GM21529 (cell line): ENCODE results near the gene IFFO2.
"Not testable (repeated sequence)": the region's sequence is repeated elsewhere in the genome, so short reads cannot be mapped to it uniquely, and the experiment has no call there.

Source experiments
- ATAC-seq: cut with Tn5 transposase; IDR thresholded peaks from one replicate; pipeline ENCODE4 v1.9.1; 2021; ENCODE audit not compliant: unreplicated experiment

Gene IFFO2

GRCh38 chr1:18878538-18879214, 77.8 kb downstream of the IFFO2 start:
- ATAC-seq = no peak

DNA sequence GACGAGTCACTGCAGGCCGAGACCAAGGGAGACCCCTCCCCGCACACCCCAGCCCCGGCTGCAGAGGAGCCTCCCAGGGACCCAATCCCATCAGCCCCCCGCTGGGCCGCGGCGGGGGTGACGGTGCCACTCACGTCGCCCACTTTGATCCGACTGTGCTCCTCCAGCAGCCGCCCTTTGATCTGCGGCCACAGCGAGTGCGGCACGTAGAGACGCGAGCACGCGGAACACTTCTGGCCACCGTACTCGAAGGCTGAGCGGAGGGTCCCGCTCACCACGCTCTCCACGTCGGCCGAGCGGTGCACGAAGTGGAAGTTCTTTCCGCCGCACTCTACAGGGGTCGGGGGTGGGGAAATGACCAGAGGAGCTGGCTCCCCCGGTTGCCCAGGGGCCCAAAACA, 79.2 kb downstream of the IFFO2 start:
- no peak for ATAC-seq

DNA sequence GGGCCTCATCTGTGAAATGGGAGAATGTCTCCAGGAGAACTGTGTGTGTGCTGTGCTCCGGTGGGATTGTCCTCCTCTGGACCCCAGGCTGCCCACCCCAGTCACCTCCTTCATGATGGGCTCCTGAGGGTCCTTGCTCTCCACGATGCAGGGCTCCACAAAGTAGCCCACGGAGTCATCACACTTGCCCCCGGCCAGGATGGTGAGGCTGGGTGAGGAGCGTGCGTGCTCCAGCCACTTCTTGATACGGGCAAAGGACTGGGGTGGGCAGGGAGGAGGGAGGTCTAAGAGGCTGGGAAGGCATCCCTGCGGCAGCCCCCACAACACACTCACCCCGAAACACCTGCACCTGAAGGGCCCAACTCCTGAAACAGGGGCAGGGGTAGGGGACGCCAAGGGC, 80.3 kb downstream of the IFFO2 start:
- ATAC-seq = no peak

GRCh38 chr1:18875796-18876128, 80.7 kb downstream of the IFFO2 start:
- ATAC-seq = no peak

GRCh38 chr1:18875107-18875795, 81.2 kb downstream of the IFFO2 start:
- ATAC-seq = no peak

DNA sequence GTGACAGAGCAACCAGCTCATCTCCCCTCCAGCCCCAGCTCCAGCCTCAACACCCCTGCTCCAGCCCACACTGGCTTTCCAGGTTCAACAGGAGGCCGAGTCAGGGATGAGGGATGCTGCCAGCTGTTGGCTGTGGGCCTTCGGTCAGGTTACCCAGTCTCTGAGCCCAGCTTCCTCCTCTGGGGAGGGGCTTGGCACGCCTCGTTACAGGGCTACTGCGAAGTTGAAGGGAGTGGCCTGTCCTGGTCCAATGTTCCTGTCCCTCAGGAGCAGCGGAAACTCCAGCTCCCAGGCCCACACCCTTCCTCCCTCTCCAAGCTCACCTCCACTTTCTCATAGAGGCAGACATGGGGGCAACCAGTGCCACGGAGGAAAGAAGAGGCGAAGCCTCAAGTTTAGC, 81.9 kb downstream of the IFFO2 start:
- no peak for ATAC-seq

- ATAC-seq = no peak
Measured at GRCh38 chr1:18874036-18874435, 82.4 kb downstream of the IFFO2 start.

- ATAC-seq = no peak
Measured at GRCh38 chr1:18872071-18872611, 84.3 kb downstream of the IFFO2 start.

GRCh38 chr1:18871401-18872070, 84.9 kb downstream of the IFFO2 start:
- ATAC-seq = no peak

DNA sequence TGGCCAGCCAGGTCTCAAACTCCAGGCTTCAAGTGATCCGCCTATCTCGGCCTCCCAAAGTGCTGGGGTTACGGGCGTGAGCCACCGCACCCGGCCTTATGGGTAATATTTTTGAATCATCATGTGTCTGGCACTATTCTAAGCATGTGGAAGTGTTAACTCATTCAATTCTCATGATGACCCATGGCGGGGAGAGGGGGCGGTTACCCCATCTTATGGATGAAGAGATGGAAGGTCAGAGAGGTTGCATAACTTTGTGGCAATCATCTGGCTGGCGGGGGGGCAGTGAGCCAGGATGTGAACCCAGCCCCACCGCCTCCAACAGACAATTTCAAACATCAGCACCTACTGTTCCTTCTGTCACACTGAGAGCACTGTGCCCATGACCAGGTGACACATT, 85.5 kb downstream of the IFFO2 start:
- ATAC-seq = no peak

GRCh38 chr1:18870595-18870865, 85.9 kb downstream of the IFFO2 start:
- not testable (repeated sequence) for ATAC-seq

- ATAC-seq = no peak
Measured at GRCh38 chr1:18869847-18870594, 86.5 kb downstream of the IFFO2 start.

- no peak for ATAC-seq
Measured at GRCh38 chr1:18868801-18869424, 87.6 kb downstream of the IFFO2 start.

- ATAC-seq = no peak
Measured at GRCh38 chr1:18868354-18868753, 88.1 kb downstream of the IFFO2 start.

- ATAC-seq = no peak
Measured at GRCh38 chr1:18866846-18867245, 89.6 kb downstream of the IFFO2 start.

- ATAC-seq = no peak
Measured at GRCh38 chr1:18866314-18866713, 90.2 kb downstream of the IFFO2 start.

DNA sequence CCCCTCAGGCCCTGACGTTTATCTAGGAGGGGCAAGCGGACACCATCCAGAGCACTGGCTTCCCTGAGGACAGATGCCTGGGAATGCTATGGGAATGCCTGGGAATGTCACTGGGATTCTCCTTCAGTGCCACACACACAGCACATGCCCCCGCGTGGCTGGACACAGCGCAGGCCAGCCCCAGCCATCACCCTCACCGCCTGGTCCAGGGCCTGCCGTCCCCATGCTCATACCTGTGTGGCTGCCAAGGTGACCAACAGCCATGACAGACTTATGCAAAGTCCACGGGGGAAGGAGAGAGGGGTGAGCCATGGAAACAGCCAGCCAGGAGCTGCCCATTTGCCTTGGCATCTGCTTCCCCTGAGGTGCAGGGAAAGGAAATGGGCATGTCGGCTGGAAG, 91.3 kb downstream of the IFFO2 start:
- no peak for ATAC-seq

DNA sequence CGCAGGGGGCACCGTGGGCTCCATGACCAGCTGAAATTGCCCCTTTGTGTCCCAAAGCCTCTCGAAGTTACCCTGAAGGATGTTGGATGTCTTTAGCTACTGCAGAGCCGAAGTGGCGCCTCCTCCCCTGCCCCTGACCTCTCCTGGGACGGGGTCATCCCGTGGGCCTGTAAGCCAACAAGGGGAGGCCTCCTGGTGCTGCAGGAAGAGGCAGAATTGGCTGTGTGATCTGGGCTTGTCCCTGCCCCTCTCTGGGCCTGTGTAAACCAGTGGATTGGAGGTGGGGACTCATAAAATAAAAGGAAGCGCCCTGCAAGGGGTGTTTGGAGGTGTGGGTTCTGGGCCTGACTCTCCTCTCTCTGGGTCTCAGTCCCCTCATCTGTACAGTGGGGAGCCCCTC, 94.9 kb downstream of the IFFO2 start:
- no peak for ATAC-seq

- no peak for ATAC-seq
Measured at GRCh38 chr1:18861082-18861481, 95.4 kb downstream of the IFFO2 start.

- ATAC-seq = no peak
Measured at GRCh38 chr1:18859560-18859959, 96.9 kb downstream of the IFFO2 start, which contains the start of gene TAS1R2. Gene TAS1R2 (minus strand): TSS chr1:18859660. CDS start chr1:18859660, 0 bp downstream.

DNA sequence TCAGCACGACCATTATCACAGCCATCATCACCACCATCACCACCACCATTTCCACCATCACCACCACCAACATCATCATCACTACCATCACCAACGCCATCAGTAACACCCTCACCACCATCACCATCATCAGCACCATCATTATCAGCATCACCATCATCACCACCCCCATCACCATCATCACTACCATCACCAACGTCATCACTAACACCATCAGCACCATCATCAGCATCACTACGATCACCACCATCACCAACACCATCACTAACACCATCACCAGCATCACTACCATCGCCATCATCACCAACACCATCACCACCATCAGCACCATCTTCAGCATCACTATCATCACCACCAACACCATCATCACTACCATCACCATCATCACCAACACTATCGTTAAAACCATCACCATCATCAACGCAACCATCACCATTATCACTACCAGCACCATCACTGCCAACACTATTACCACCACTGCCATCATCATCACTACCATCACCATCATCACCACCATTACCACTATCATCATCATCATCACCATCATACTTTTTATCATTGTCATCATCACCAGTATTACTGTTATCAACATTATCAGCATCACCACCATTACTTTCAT, 98.3 kb downstream of the IFFO2 start:
- ATAC-seq = no peak
